ENCODE measurements around the gene SLC66A1. TPM values are rescaled to one million over a fixed set of nuclear protein-coding genes. Genes with fewer than 3 reads are reported as not detected.
A peak's percentile ranks its signal among the peaks of the same experiment; 100 is the strongest.

The SLC66A1 gene
- total and polyA plus RNA-seq, 7 experiments from 2014 or later: 1.3 to 8.4 (median 6.6) TPM

GRCh38 chr1:19348441-19349198, 36.5 kb downstream of the SLC66A1 start:
- intact Hi-C loops (cut with micrococcal nuclease): no loop called here
- Histone ChIP-seq H3K4me1 (ENCODE audit: control insufficient read depth in 2 of 2, insufficient read depth in 2 of 2, low read length in 2 of 2) (no peaks in the 10 kb centered on the region), H3K9me3 (ENCODE audit: control insufficient read depth in 2 of 3, low read length in 3 of 3) (no peaks in the 10 kb centered on the region), H3K27ac (ENCODE audit: low read depth, low read length) (no peak overlapping the region), H3K27me3 (ENCODE audit: control insufficient read depth in 2 of 2, insufficient read depth in 2 of 2, low read length in 2 of 2) (no peaks in the 10 kb centered on the region), H3K4me3 (ENCODE audit: low read length) (no peak overlapping the region), H3K36me3 (ENCODE audit: control insufficient read depth in 2 of 3, insufficient read depth in 3 of 3, low read length in 3 of 3) (peaks cover 4 to 79% (median 16%) of the 10 kb centered on the region in 3 experiments)
- H3K36me3 Mint-ChIP-seq: peaks cover 5 to 34% (median 9%) of the 10 kb centered on the region in 5 donors
- no peak overlapping the region for H3K4me3 Mint-ChIP-seq
- ATAC-seq (no peak), DNase-seq (no peak)
- no peaks in the 10 kb centered on the region for H3K27me3 Mint-ChIP-seq
- H3K9me3 Mint-ChIP-seq: no peaks in the 10 kb centered on the region
- ChIA-PET CTCF (interaction anchor here (1.3 kb wide), 1 partner anchor 139 kb away, joined by 3 read pairs; no protein-coding TSS in a partner anchor), POLR2A (interaction anchor here (0.7 kb wide), 1 partner anchor 463 kb away, joined by 5 read pairs; no protein-coding TSS in a partner anchor)
- H3K4me1 Mint-ChIP-seq: peaks cover 0 to 5% (median 0%) of the 10 kb centered on the region in 7 donors
- peak overlapping the region in 5 of 9 donors; percentile 36 to 77 (median 59) for H3K27ac Mint-ChIP-seq

GRCh38 chr1:19349999-19350398, 37.9 kb downstream of the SLC66A1 start:
- ChIA-PET CTCF (interaction anchor here (0.5 to 1.3 kb wide), 3 partner anchors 16 to 313 kb away, joined by 3 to 6 read pairs (median 3); no protein-coding TSS in a partner anchor), POLR2A (no interaction called here)
- Histone ChIP-seq H3K36me3 (ENCODE audit: control insufficient read depth in 2 of 3, insufficient read depth in 3 of 3, low read length in 3 of 3) (peaks cover 10 to 79% (median 30%) of the 10 kb centered on the region in 3 experiments), H3K4me1 (ENCODE audit: control insufficient read depth in 2 of 2, insufficient read depth in 2 of 2, low read length in 2 of 2) (no peaks in the 10 kb centered on the region), H3K4me3 (ENCODE audit: low read length) (no peak overlapping the region), H3K9me3 (ENCODE audit: control insufficient read depth in 2 of 3, low read length in 3 of 3) (no peaks in the 10 kb centered on the region), H3K27me3 (ENCODE audit: control insufficient read depth in 2 of 2, insufficient read depth in 2 of 2, low read length in 2 of 2) (no peaks in the 10 kb centered on the region), H3K27ac (ENCODE audit: low read depth, low read length) (no peak overlapping the region)
- Mint-ChIP-seq H3K9me3 (no peaks in the 10 kb centered on the region), H3K4me1 (peaks cover 0 to 5% (median 0%) of the 10 kb centered on the region in 7 donors), H3K27me3 (no peaks in the 10 kb centered on the region), H3K4me3 (no peak overlapping the region), H3K36me3 (peaks cover 5 to 37% (median 9%) of the 10 kb centered on the region in 5 donors), H3K27ac (peak overlapping the region in 3 of 9 donors; percentile 11 to 51 (median 48))
- intact Hi-C loops (cut with micrococcal nuclease): no loop called here
- ATAC-seq (no peak), DNase-seq (no peak)

GRCh38 chr1:19350566-19350965, 38.4 kb downstream of the SLC66A1 start:
- Mint-ChIP-seq H3K27me3 (no peaks in the 10 kb centered on the region), H3K36me3 (peaks cover 5 to 43% (median 11%) of the 10 kb centered on the region in 5 donors), H3K4me3 (no peak overlapping the region), H3K27ac (peak overlapping the region in 2 of 9 donors; percentile 11 to 51), H3K9me3 (no peaks in the 10 kb centered on the region), H3K4me1 (peaks cover 0 to 5% (median 0%) of the 10 kb centered on the region in 7 donors)
- DNase-seq: no peak
- peaks cover 15 to 79% (median 32%) of the 10 kb centered on the region in 3 experiments for H3K36me3 ChIP-seq (ENCODE audit: control insufficient read depth in 2 of 3, insufficient read depth in 3 of 3, low read length in 3 of 3)
- no peaks in the 10 kb centered on the region for H3K27me3 ChIP-seq (ENCODE audit: control insufficient read depth in 2 of 2, insufficient read depth in 2 of 2, low read length in 2 of 2)
- no peak overlapping the region for H3K4me3 ChIP-seq (ENCODE audit: low read length)
- ChIA-PET POLR2A (no interaction called here), CTCF (interaction anchor here (0.5 to 1.3 kb wide), 3 partner anchors 15 to 312 kb away, joined by 3 to 6 read pairs (median 5); no protein-coding TSS in a partner anchor)
- H3K27ac ChIP-seq (ENCODE audit: low read depth, low read length): no peak overlapping the region
- H3K9me3 ChIP-seq (ENCODE audit: control insufficient read depth in 2 of 3, low read length in 3 of 3): no peaks in the 10 kb centered on the region
- no peak for ATAC-seq
- no peaks in the 10 kb centered on the region for H3K4me1 ChIP-seq (ENCODE audit: control insufficient read depth in 2 of 2, insufficient read depth in 2 of 2, low read length in 2 of 2)
- intact Hi-C loops (cut with micrococcal nuclease): no loop called here

- POLR2A ChIA-PET: interaction anchor here (1.0 kb wide), 1 partner anchor 134 kb away, joined by 3 read pairs; no protein-coding TSS in a partner anchor
- peak overlapping the region in 1 of 9 donors; percentile 59 for H3K27ac Mint-ChIP-seq
- Histone ChIP-seq H3K4me3 (ENCODE audit: low read length) (no peak overlapping the region), H3K9me3 (ENCODE audit: control insufficient read depth in 2 of 3, low read length in 3 of 3) (no peaks in the 10 kb centered on the region), H3K27ac (ENCODE audit: low read depth, low read length) (no peak overlapping the region), H3K36me3 (ENCODE audit: control insufficient read depth in 2 of 3, insufficient read depth in 3 of 3, low read length in 3 of 3) (peaks cover 22 to 88% (median 41%) of the 10 kb centered on the region in 3 experiments), H3K27me3 (ENCODE audit: control insufficient read depth in 2 of 2, insufficient read depth in 2 of 2, low read length in 2 of 2) (no peaks in the 10 kb centered on the region), H3K4me1 (ENCODE audit: control insufficient read depth in 2 of 2, insufficient read depth in 2 of 2, low read length in 2 of 2) (no peaks in the 10 kb centered on the region)
- H3K4me1 Mint-ChIP-seq: peaks cover 0 to 6% (median 0%) of the 10 kb centered on the region in 7 donors
- intact Hi-C loops (cut with micrococcal nuclease): no loop called here
- H3K27me3 Mint-ChIP-seq: no peaks in the 10 kb centered on the region
- no peaks in the 10 kb centered on the region for H3K9me3 Mint-ChIP-seq
- peaks cover 5 to 44% (median 13%) of the 10 kb centered on the region in 5 donors for H3K36me3 Mint-ChIP-seq
- DNase-seq: no peak
- no peak for ATAC-seq
- no peak overlapping the region for H3K4me3 Mint-ChIP-seq
- CTCF ChIA-PET: no interaction called here
These were observed 39.7 kb downstream of the SLC66A1 start for GRCh38 chr1:19351873-19352272.

- H3K27me3 Mint-ChIP-seq: no peaks in the 10 kb centered on the region
- ChIA-PET CTCF (no interaction called here), POLR2A (interaction anchor here (1.0 kb wide), 1 partner anchor 133 kb away, joined by 3 read pairs; no protein-coding TSS in a partner anchor)
- no peaks in the 10 kb centered on the region for H3K9me3 Mint-ChIP-seq
- peaks cover 5 to 50% (median 14%) of the 10 kb centered on the region in 5 donors for H3K36me3 Mint-ChIP-seq
- intact Hi-C loops (cut with micrococcal nuclease): no loop called here
- peaks cover 0 to 6% (median 0%) of the 10 kb centered on the region in 7 donors for H3K4me1 Mint-ChIP-seq
- peaks cover 22 to 95% (median 41%) of the 10 kb centered on the region in 3 experiments for H3K36me3 ChIP-seq (ENCODE audit: control insufficient read depth in 2 of 3, insufficient read depth in 3 of 3, low read length in 3 of 3)
- H3K27ac ChIP-seq (ENCODE audit: low read depth, low read length): no peak overlapping the region
- H3K4me1 ChIP-seq (ENCODE audit: control insufficient read depth in 2 of 2, insufficient read depth in 2 of 2, low read length in 2 of 2): no peaks in the 10 kb centered on the region
- H3K27ac Mint-ChIP-seq: no peak overlapping the region
- ATAC-seq: no peak
- no peak for DNase-seq
- H3K9me3 ChIP-seq (ENCODE audit: control insufficient read depth in 2 of 3, low read length in 3 of 3): no peaks in the 10 kb centered on the region
- no peaks in the 10 kb centered on the region for H3K27me3 ChIP-seq (ENCODE audit: control insufficient read depth in 2 of 2, insufficient read depth in 2 of 2, low read length in 2 of 2)
- no peak overlapping the region for H3K4me3 Mint-ChIP-seq
- no peak overlapping the region for H3K4me3 ChIP-seq (ENCODE audit: low read length)
These were observed 40.7 kb downstream of the SLC66A1 start for GRCh38 chr1:19352839-19353238.

- peaks cover 0 to 6% (median 0%) of the 10 kb centered on the region in 7 donors for H3K4me1 Mint-ChIP-seq
These were observed 41.5 kb downstream of the SLC66A1 start for GRCh38 chr1:19353596-19353995.

More at GRCh38 chr1:19353596-19353995, 41.5 kb downstream of the SLC66A1 start:
- intact Hi-C loops (cut with micrococcal nuclease): no loop called here
- no peak overlapping the region for H3K4me3 Mint-ChIP-seq
- H3K9me3 Mint-ChIP-seq: no peaks in the 10 kb centered on the region
- peaks cover 22 to 92% (median 41%) of the 10 kb centered on the region in 3 experiments for H3K36me3 ChIP-seq (ENCODE audit: control insufficient read depth in 2 of 3, insufficient read depth in 3 of 3, low read length in 3 of 3)
- DNase-seq (no peak), ATAC-seq (no peak)
- peak overlapping the region in 3 of 9 donors; percentile 32 to 75 (median 45) for H3K27ac Mint-ChIP-seq
- no peaks in the 10 kb centered on the region for H3K9me3 ChIP-seq (ENCODE audit: control insufficient read depth in 2 of 3, low read length in 3 of 3)
- no peak overlapping the region for H3K4me3 ChIP-seq (ENCODE audit: low read length)
- ChIA-PET CTCF (no interaction called here), POLR2A (no interaction called here)
- no peaks in the 10 kb centered on the region for H3K27me3 ChIP-seq (ENCODE audit: control insufficient read depth in 2 of 2, insufficient read depth in 2 of 2, low read length in 2 of 2)
- peaks cover 5 to 48% (median 14%) of the 10 kb centered on the region in 5 donors for H3K36me3 Mint-ChIP-seq
- H3K27me3 Mint-ChIP-seq: no peaks in the 10 kb centered on the region
- H3K4me1 ChIP-seq (ENCODE audit: control insufficient read depth in 2 of 2, insufficient read depth in 2 of 2, low read length in 2 of 2): no peaks in the 10 kb centered on the region
- H3K27ac ChIP-seq (ENCODE audit: low read depth, low read length): no peak overlapping the region
